ENCODE results near the gene SPRED3. TPM values are rescaled to one million over a fixed set of nuclear protein-coding genes. Genes with fewer than 3 reads are reported as not detected.

SPRED3 gene
- polyA plus RNA-seq, 1 donor from 2014 or later: 4.9 TPM

DNA sequence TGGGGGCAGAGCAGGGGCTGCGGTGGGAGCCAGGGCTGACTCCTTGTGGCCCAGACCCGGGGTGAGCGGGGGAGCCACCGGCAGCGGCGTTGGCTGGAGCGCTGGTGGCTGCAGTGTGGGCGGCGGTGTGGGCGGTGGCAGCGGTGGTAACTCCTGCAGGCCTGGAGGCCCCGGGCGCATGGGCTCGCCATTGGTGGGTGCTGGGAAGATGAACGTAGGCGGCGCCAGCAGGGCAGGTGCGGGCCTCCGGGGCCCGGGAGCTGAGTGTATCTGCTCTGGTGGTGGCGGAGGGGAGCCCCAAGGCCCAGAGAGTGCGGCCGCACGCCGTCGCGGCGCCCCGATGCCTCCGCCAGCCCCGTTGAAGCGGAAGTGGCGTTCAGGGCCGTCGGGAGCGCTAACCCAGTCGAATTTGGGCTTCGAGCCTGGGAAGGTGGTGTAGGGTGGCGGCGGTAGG is 2.7 kb upstream of the SPRED3 start:
- Histone ChIP-seq H3F3A (ENCODE audit: insufficient read depth, low read length, poor library complexity, severe bottlenecking) (no peaks in the 10 kb centered on the region), H2AFZ (ENCODE audit: low read depth, low read length) (no peak overlapping the region), H3K27ac (ENCODE audit: low read length) (no peak overlapping the region), H3K27me3 (ENCODE audit: insufficient read depth, low read depth, low read length) (no peaks in the 10 kb centered on the region), H3K9me2 (ENCODE audit: insufficient read depth, low read length) (no peaks in the 10 kb centered on the region), H4K20me1 (ENCODE audit: insufficient read depth) (no peaks in the 10 kb centered on the region), H3K36me3 (ENCODE audit: insufficient read depth, low read length) (no peaks in the 10 kb centered on the region), H3K4me3 (ENCODE audit: low read length) (no peak overlapping the region), H3K4me2 (ENCODE audit: low read length) (no peak overlapping the region), H3K9ac (ENCODE audit: low read length) (no peak overlapping the region), H3K79me2 (replicated peaks; ENCODE audit: insufficient read depth, low read length) (peaks cover 14% of the 10 kb centered on the region), H3K9me3 (ENCODE audit: low read length) (no peaks in the 10 kb centered on the region)
- TF ChIP-seq SMC3 (conservative IDR thresholded peaks at IDR 0.05; ENCODE audit: poor library complexity) (no peak), EZH2 (IDR thresholded peaks at IDR 0.05; ENCODE audit: borderline replicate concordance, insufficient read depth, low read length, poor library complexity, severe bottlenecking) (no peak), POLR2AphosphoS5 (IDR thresholded peaks at IDR 0.05) (no peak), TAF1 (IDR thresholded peaks at IDR 0.05; ENCODE audit: low read depth) (no peak), MXI1 (conservative IDR thresholded peaks at IDR 0.05; ENCODE audit: poor library complexity, severe bottlenecking) (no peak), RAD21 (conservative IDR thresholded peaks at IDR 0.05) (no peak), EP300 (conservative IDR thresholded peaks at IDR 0.05; ENCODE audit: poor library complexity, severe bottlenecking) (no peak)
- TF ChIP-seq, protein P1, sequence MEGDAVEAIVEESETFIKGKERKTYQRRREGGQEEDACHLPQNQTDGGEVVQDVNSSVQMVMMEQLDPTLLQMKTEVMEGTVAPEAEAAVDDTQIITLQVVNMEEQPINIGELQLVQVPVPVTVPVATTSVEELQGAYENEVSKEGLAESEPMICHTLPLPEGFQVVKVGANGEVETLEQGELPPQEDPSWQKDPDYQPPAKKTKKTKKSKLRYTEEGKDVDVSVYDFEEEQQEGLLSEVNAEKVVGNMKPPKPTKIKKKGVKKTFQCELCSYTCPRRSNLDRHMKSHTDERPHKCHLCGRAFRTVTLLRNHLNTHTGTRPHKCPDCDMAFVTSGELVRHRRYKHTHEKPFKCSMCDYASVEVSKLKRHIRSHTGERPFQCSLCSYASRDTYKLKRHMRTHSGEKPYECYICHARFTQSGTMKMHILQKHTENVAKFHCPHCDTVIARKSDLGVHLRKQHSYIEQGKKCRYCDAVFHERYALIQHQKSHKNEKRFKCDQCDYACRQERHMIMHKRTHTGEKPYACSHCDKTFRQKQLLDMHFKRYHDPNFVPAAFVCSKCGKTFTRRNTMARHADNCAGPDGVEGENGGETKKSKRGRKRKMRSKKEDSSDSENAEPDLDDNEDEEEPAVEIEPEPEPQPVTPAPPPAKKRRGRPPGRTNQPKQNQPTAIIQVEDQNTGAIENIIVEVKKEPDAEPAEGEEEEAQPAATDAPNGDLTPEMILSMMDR (IDR thresholded peaks at IDR 0.05; ENCODE audit: poor library complexity, severe bottlenecking): no peak
- TF ChIP-seq, protein P2, sequence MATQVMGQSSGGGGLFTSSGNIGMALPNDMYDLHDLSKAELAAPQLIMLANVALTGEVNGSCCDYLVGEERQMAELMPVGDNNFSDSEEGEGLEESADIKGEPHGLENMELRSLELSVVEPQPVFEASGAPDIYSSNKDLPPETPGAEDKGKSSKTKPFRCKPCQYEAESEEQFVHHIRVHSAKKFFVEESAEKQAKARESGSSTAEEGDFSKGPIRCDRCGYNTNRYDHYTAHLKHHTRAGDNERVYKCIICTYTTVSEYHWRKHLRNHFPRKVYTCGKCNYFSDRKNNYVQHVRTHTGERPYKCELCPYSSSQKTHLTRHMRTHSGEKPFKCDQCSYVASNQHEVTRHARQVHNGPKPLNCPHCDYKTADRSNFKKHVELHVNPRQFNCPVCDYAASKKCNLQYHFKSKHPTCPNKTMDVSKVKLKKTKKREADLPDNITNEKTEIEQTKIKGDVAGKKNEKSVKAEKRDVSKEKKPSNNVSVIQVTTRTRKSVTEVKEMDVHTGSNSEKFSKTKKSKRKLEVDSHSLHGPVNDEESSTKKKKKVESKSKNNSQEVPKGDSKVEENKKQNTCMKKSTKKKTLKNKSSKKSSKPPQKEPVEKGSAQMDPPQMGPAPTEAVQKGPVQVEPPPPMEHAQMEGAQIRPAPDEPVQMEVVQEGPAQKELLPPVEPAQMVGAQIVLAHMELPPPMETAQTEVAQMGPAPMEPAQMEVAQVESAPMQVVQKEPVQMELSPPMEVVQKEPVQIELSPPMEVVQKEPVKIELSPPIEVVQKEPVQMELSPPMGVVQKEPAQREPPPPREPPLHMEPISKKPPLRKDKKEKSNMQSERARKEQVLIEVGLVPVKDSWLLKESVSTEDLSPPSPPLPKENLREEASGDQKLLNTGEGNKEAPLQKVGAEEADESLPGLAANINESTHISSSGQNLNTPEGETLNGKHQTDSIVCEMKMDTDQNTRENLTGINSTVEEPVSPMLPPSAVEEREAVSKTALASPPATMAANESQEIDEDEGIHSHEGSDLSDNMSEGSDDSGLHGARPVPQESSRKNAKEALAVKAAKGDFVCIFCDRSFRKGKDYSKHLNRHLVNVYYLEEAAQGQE (IDR thresholded peaks at IDR 0.05; ENCODE audit: borderline replicate concordance): no peak

DNA sequence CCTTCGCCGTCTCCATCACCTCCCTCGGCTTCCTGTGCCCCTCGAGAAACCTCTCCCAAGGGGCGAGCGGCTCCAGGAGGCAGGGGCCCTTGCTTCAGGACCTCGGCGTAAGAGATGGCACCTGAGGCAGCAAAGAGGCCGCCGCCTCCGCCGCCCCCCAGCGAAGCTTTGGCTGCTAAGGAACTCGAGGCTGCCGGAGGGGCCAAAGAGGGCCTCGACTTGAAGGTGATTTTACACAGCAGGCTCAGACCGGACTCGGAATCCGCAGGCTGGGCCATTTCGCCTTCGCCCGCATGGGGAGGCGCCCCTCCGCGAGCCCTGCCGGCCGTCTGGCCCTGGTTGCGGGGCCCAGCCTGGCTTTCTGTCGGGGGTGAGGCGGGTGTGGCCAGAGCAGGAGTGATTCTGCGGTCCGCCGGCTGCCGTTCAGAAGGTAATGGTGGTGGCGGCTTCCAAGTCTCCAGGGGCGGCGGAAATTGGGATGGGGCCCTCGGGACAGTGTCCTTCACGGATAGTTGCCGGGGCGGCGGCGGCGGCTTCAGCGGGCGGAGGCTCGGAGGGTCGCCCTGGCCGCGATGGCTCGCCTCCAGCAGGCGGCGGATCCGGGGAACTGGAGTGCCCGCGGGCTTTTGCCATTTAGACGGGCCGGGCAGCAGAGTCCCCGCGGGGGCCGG is 2.1 kb upstream of the SPRED3 start:
- Histone ChIP-seq H3F3A (ENCODE audit: insufficient read depth, low read length, poor library complexity, severe bottlenecking) (no peaks in the 10 kb centered on the region), H3K79me2 (replicated peaks; ENCODE audit: insufficient read depth, low read length) (peaks cover 14% of the 10 kb centered on the region), H3K9ac (ENCODE audit: low read length) (no peak overlapping the region), H3K27ac (ENCODE audit: low read length) (no peak overlapping the region), H3K27me3 (ENCODE audit: insufficient read depth, low read depth, low read length) (no peaks in the 10 kb centered on the region), H3K4me3 (ENCODE audit: low read length) (no peak overlapping the region), H3K9me2 (ENCODE audit: insufficient read depth, low read length) (no peaks in the 10 kb centered on the region), H4K20me1 (ENCODE audit: insufficient read depth) (no peaks in the 10 kb centered on the region), H3K4me2 (ENCODE audit: low read length) (no peak overlapping the region), H3K36me3 (ENCODE audit: insufficient read depth, low read length) (no peaks in the 10 kb centered on the region), H2AFZ (ENCODE audit: low read depth, low read length) (no peak overlapping the region), H3K9me3 (ENCODE audit: low read length) (no peaks in the 10 kb centered on the region)
- TF ChIP-seq TAF1 (IDR thresholded peaks at IDR 0.05; ENCODE audit: low read depth): no peak
- TF ChIP-seq POLR2AphosphoS5 (IDR thresholded peaks at IDR 0.05): no peak
- TF ChIP-seq EP300 (conservative IDR thresholded peaks at IDR 0.05; ENCODE audit: poor library complexity, severe bottlenecking): no peak
- TF ChIP-seq EZH2 (IDR thresholded peaks at IDR 0.05; ENCODE audit: borderline replicate concordance, insufficient read depth, low read length, poor library complexity, severe bottlenecking): no peak
- TF ChIP-seq, protein P2 (IDR thresholded peaks at IDR 0.05; ENCODE audit: borderline replicate concordance): no peak
- TF ChIP-seq RAD21 (conservative IDR thresholded peaks at IDR 0.05): no peak
- TF ChIP-seq, protein P1 (IDR thresholded peaks at IDR 0.05; ENCODE audit: poor library complexity, severe bottlenecking): no peak
- no peak for TF ChIP-seq MXI1 (conservative IDR thresholded peaks at IDR 0.05; ENCODE audit: poor library complexity, severe bottlenecking)
- no peak for TF ChIP-seq SMC3 (conservative IDR thresholded peaks at IDR 0.05; ENCODE audit: poor library complexity)

Measured in neural cell (in vitro differentiated cells).